SU-DHL-6 (cell line): Measurements from ENCODE around the gene KCNE1.
"Not testable (repeated sequence)": the region's sequence is repeated elsewhere in the genome, so short reads cannot be mapped to it uniquely, and the experiment has no call there.

Source experiments
- EZH2phosphoT487 ChIP-seq: fragments of 200-600 bp; sonication (generic), shearing (Covaris generic); conservative IDR thresholded peaks from 2 replicates; pipeline ENCODE4 v1.6.1; 2018; ENCODE audit warnings: mild to moderate bottlenecking, antibody characterized with exemption, low read length, moderate library complexity, mixed read lengths
- TF ChIP-seq, protein P1 (sequence below): fragments of 200-600 bp; sonication (generic); IDR thresholded peaks from one replicate; pipeline ENCODE4 v1.5.1; 2017; ENCODE audit warnings: antibody characterized with exemption, mild to moderate bottlenecking, low read length, moderate library complexity; ENCODE audit not compliant: insufficient read depth, poor library complexity, severe bottlenecking

DNA sequence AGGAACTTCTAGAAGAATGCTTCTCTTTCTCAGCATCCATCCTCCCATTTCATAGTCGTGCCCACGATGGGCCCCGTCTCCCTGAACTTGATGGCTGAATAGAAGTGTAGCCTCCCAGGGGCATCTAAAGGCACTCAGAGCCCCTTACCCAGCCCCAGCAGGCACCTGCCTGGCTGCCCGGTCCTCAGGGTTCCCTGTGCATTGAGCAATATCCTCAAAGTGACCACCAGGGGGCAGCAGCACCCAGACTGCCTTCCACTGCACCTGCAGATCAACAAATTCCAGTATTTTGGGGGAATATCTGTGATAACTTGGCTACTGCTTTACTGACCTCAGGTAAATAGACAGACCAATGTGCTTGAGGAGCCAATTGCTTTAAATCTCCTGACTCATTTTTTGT lies 68.5 kb downstream of the KCNE1 start:
- TF ChIP-seq, protein P1, sequence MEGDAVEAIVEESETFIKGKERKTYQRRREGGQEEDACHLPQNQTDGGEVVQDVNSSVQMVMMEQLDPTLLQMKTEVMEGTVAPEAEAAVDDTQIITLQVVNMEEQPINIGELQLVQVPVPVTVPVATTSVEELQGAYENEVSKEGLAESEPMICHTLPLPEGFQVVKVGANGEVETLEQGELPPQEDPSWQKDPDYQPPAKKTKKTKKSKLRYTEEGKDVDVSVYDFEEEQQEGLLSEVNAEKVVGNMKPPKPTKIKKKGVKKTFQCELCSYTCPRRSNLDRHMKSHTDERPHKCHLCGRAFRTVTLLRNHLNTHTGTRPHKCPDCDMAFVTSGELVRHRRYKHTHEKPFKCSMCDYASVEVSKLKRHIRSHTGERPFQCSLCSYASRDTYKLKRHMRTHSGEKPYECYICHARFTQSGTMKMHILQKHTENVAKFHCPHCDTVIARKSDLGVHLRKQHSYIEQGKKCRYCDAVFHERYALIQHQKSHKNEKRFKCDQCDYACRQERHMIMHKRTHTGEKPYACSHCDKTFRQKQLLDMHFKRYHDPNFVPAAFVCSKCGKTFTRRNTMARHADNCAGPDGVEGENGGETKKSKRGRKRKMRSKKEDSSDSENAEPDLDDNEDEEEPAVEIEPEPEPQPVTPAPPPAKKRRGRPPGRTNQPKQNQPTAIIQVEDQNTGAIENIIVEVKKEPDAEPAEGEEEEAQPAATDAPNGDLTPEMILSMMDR = not testable (repeated sequence)
- TF ChIP-seq EZH2phosphoT487 = not testable (repeated sequence)
